Colonic mucosa (tissue), 4 donors: ENCODE results near the gene RHOBTB3. TPM values are rescaled to one million over a fixed set of nuclear protein-coding genes. Genes with fewer than 3 reads are reported as not detected.
"Not testable (repeated sequence)": the region's sequence is repeated elsewhere in the genome, so short reads cannot be mapped to it uniquely, and the experiment has no call there.

ENCODE experiments used
- DNase-seq: peaks from one replicate; pipeline ENCODE4 v3.0.0-alpha.2; 2020
- H3K27ac ChIP-seq: fragments of 200-600 bp; one replicate; pipeline ENCODE4 v1.8.0; 2021
- H3K27me3 ChIP-seq: fragments of 200-600 bp; one replicate; pipeline ENCODE4 v1.8.0; 2021
- H3K36me3 ChIP-seq: fragments of 200-600 bp; one replicate; pipeline ENCODE4 v1.8.0; 2021
- H3K4me1 ChIP-seq: fragments of 200-600 bp; one replicate; pipeline ENCODE4 v1.8.0; 2021; ENCODE audit warnings: mild to moderate bottlenecking
- H3K4me3 ChIP-seq: fragments of 200-600 bp; one replicate; pipeline ENCODE4 v1.8.0; 2021
- H3K9ac ChIP-seq, 2 donors: one replicate each; pipeline ENCODE4 v1.7.0; 2013; ENCODE audit warnings: control low read depth in 2 of 2, low read depth in 2 of 2, low read length in 2 of 2
- H3K9me3 ChIP-seq: fragments of 200-600 bp; one replicate; pipeline ENCODE4 v1.8.0; 2021
- CTCF ChIP-seq: fragments of 200-600 bp; IDR thresholded peaks from one replicate; pipeline ENCODE4 v1.8.0; 2022; ENCODE audit warnings: antibody characterized with exemption, mild to moderate bottlenecking
- intact Hi-C: fragments of 100-400 bp; cut with DNase I; formaldehyde crosslinking; loops from one replicate; pipeline ENCODE4 v1.14.1; 2022
- total RNA-seq, 2 donors: library from RNA; stranded (reverse); fragmentation: NEBNext Ultra II Directional in 1 of 2; extraction: Animal tissue kit (Norgen Biotek cat#: 25700) in 1 of 2; gene quantifications; one replicate each; pipeline ENCODE4 v1.2.1, GENCODE V29; 2021
- donor health status: healthy.
- donor health status: DM: no; HTN: no; CAD: no.
- donor health status: DM: no; HTN: no; CAD: no.

Gene RHOBTB3
- total RNA-seq, 2 donors from 2014 or later: 50.0 to 59.0 TPM

DNA sequence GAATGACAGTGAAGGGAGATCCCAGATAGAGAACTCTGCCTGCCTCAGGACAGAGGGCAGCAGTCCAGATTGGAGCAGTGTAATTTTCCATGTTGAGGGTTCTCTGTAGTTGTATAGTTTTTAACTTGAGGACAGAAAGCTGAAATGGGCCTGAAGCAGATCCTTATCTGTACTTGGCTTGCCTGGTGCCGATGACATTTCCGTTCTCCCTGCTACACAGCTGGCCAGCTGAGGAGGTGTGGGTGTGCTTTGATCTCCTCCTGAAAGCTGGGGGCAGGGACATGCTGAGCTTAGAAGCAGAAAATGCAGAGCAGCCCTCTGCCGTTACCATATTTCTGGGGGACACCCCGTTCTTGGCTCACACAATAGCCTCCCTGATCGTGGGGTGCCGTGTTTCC lies 80.9 kb downstream of the RHOBTB3 start:
- Histone ChIP-seq H3K4me1 (peaks cover 30% of the 10 kb centered on the region), H3K27me3 (no peaks in the 10 kb centered on the region), H3K9me3 (no peaks in the 10 kb centered on the region), H3K9ac (no peak overlapping the region), H3K4me3 (no peak overlapping the region), H3K36me3 (no peaks in the 10 kb centered on the region), H3K27ac (no peak overlapping the region)
- intact Hi-C loops: no loop called here
- DNase-seq: no peak
- TF ChIP-seq CTCF: no peak

- H3K36me3 ChIP-seq, DNase-seq, H3K9ac ChIP-seq, H3K27me3 ChIP-seq, intact Hi-C loops, H3K9me3 ChIP-seq, H3K4me3 ChIP-seq, H3K27ac ChIP-seq: not testable (repeated sequence)
- peaks cover 36% of the 10 kb centered on the region for H3K4me1 ChIP-seq
These were observed 81.9 kb downstream of the RHOBTB3 start for GRCh38 chr5:95813035-95813434.

GRCh38 chr5:95815155-95815729 lies 84.1 kb downstream of the RHOBTB3 start:
- Histone ChIP-seq H3K27me3 (no peaks in the 10 kb centered on the region), H3K9me3 (no peaks in the 10 kb centered on the region), H3K4me1 (peaks cover 17% of the 10 kb centered on the region), H3K9ac (no peak overlapping the region), H3K36me3 (no peaks in the 10 kb centered on the region), H3K4me3 (no peak overlapping the region), H3K27ac (no peak overlapping the region)
- DNase-seq: no peak
- no peak for TF ChIP-seq CTCF
- intact Hi-C loops: no loop called here

- peak overlapping the region in 1 of 2 donors; percentile 2 for H3K9ac ChIP-seq
- intact Hi-C loops: no loop called here
- no peak for TF ChIP-seq CTCF
- H3K4me3 ChIP-seq: no peak overlapping the region
- no peaks in the 10 kb centered on the region for H3K36me3 ChIP-seq
- peaks cover 11% of the 10 kb centered on the region for H3K4me1 ChIP-seq
- no peaks in the 10 kb centered on the region for H3K9me3 ChIP-seq
- H3K27me3 ChIP-seq: no peaks in the 10 kb centered on the region
- H3K27ac ChIP-seq: peak overlapping the region; percentile 76
- no peak for DNase-seq
These were observed 85.2 kb downstream of the RHOBTB3 start for GRCh38 chr5:95816341-95816740.

DNA sequence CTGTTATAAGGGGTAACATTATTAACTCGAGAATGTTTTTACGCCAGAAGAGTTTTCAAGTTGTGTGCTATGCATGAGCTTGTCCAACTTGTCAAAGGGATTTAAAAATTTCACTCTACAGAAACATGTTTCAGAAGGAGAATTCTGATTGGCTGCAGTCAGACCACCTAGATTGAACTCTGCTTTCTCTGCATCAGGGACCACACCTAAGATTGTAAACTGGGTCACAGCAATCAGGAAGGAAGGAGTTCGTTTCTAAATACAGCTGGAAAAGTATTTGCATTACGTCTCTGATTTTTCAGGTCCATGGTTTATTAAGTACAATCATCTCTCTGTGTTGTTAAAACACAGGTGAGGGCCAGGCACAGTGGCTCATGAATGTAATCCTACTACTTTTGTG lies 85.6 kb downstream of the RHOBTB3 start:
- intact Hi-C loops: no loop called here
- Histone ChIP-seq H3K9ac (peak overlapping the region in 1 of 2 donors; percentile 63), H3K9me3 (no peaks in the 10 kb centered on the region), H3K27me3 (no peaks in the 10 kb centered on the region), H3K27ac (peak overlapping the region; percentile 76), H3K4me1 (peaks cover 11% of the 10 kb centered on the region), H3K4me3 (no peak overlapping the region), H3K36me3 (no peaks in the 10 kb centered on the region)
- no peak for DNase-seq
- no peak for TF ChIP-seq CTCF

DNA sequence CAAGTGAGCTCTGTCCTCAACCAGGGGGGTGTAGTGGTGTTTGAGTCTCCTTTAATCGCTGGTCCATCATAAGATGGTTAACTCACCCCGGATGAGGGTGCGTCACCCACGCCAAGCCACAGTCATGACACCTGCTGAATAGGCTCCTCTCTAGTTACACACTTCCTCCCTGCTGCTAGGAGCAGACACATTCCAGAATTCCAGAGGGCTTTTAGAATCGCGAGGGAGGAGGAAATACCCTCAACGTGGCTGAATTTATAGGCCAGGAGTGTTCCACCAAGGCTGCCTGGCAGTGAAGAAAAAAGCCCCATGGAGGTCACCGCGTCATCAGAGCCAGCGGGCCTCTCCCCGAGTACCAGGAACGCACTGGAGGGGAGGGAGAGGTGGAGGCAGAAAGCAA lies 86.3 kb downstream of the RHOBTB3 start:
- Histone ChIP-seq H3K4me1 (peaks cover 11% of the 10 kb centered on the region), H3K4me3 (peak overlapping the region; percentile 13), H3K27me3 (no peaks in the 10 kb centered on the region)

More for the DNA sequence above, 86.3 kb downstream of the RHOBTB3 start:
- Histone ChIP-seq H3K9ac (peak overlapping the region in 1 of 2 donors; percentile 63), H3K27ac (peak overlapping the region; percentile 76), H3K36me3 (no peaks in the 10 kb centered on the region), H3K9me3 (no peaks in the 10 kb centered on the region)
- TF ChIP-seq CTCF: no peak
- intact Hi-C loops: no loop called here
- peak; percentile 73 for DNase-seq
